Osteoblast (primary cell): ENCODE results near the gene CFAP157. TPM values are rescaled to one million over a fixed set of nuclear protein-coding genes. Genes with fewer than 3 reads are reported as not detected.

Experiments
- DNase-seq: peaks from one replicate; pipeline ENCODE4 v3.0.0; 2011; ENCODE audit warnings: low spot score, mixed read lengths; ENCODE audit not compliant: insufficient read length; ENCODE audit errors: missing footprints
- H2AFZ ChIP-seq: 2 replicates; pipeline ENCODE4 v1.6.0; 2011; ENCODE audit warnings: mild to moderate bottlenecking, low read length
- H3K27ac ChIP-seq: 2 replicates; pipeline ENCODE4 v1.5.1; 2011; ENCODE audit warnings: mild to moderate bottlenecking, low read depth, low read length, moderate library complexity
- H3K27me3 ChIP-seq: 2 replicates; pipeline ENCODE4 v1.6.0; 2012; ENCODE audit warnings: mild to moderate bottlenecking, control low read depth, inconsistent platforms, low read length, moderate library complexity; ENCODE audit not compliant: insufficient read depth
- H3K36me3 ChIP-seq: 2 replicates; pipeline ENCODE4 v1.5.1; 2011; ENCODE audit warnings: mild to moderate bottlenecking, low read length, control low read depth, moderate library complexity; ENCODE audit not compliant: insufficient read depth
- H3K4me1 ChIP-seq: 2 replicates; pipeline ENCODE4 v1.5.1; 2011; ENCODE audit warnings: mild to moderate bottlenecking, low read length, control low read depth, moderate library complexity; ENCODE audit not compliant: insufficient read depth
- H3K4me2 ChIP-seq: 2 replicates; pipeline ENCODE4 v1.6.0; 2011; ENCODE audit warnings: mild to moderate bottlenecking, low read length; ENCODE audit not compliant: insufficient read depth
- H3K4me3 ChIP-seq: fragments of 200-600 bp; sonication (generic); 3 replicates; pipeline ENCODE4 v1.5.1; 2012; ENCODE audit warnings: mild to moderate bottlenecking, low read length, inconsistent platforms; ENCODE audit not compliant: insufficient read depth
- H3K79me2 ChIP-seq: 2 replicates; pipeline ENCODE4 v1.6.0; 2012; ENCODE audit warnings: mild to moderate bottlenecking, low read length, control low read depth, inconsistent platforms; ENCODE audit not compliant: insufficient read depth
- H3K9me3 ChIP-seq: 2 replicates; pipeline ENCODE4 v1.5.1; 2011; ENCODE audit warnings: low read depth, low read length, control low read depth
- H4K20me1 ChIP-seq: 2 replicates; pipeline ENCODE4 v1.6.0; 2012; ENCODE audit warnings: mild to moderate bottlenecking, low read length, control low read depth; ENCODE audit not compliant: insufficient read depth
- CTCF ChIP-seq: IDR thresholded peaks from 2 replicates; pipeline ENCODE4 v1.5.1; 2011; ENCODE audit warnings: mild to moderate bottlenecking, low read depth, low read length, moderate library complexity; ENCODE audit errors: extremely low read depth
- total RNA-seq: library from RNA; depleted of rRNA; stranded (reverse); fragments of >200 nt; gene quantifications from 2 replicates; pipeline ENCODE4 v1.2.3, GENCODE V29; 2012

CFAP157 gene
- total RNA-seq, 1 donor, result not detected

GRCh38 chr9:127698386-127698785 lies 8.4 kb upstream of the CFAP157 start:
- no peak overlapping the region for H2AFZ ChIP-seq
- H3K4me2 ChIP-seq, result no peak overlapping the region
- DNase-seq, result no peak
- peaks cover 3% of the 10 kb centered on the region for H3K4me1 ChIP-seq
- H4K20me1 ChIP-seq, result no peaks in the 10 kb centered on the region
- no peaks in the 10 kb centered on the region for H3K27me3 ChIP-seq
- no peak overlapping the region for H3K27ac ChIP-seq
- H3K79me2 ChIP-seq, result no peaks in the 10 kb centered on the region
- peaks cover 4% of the 10 kb centered on the region for H3K36me3 ChIP-seq
- no peak for TF ChIP-seq CTCF
- H3K9me3 ChIP-seq, result no peaks in the 10 kb centered on the region
- no peak overlapping the region for H3K4me3 ChIP-seq

GRCh38 chr9:127698985-127699670 lies 7.7 kb upstream of the CFAP157 start:
- Histone ChIP-seq H3K4me3 (peak overlapping the region; percentile 56), H3K4me1 (peaks cover 3% of the 10 kb centered on the region), H3K79me2 (no peaks in the 10 kb centered on the region), H3K4me2 (peak overlapping the region; percentile 79), H3K27me3 (no peaks in the 10 kb centered on the region), H3K9me3 (no peaks in the 10 kb centered on the region), H4K20me1 (no peaks in the 10 kb centered on the region), H2AFZ (peak overlapping the region; percentile 80), H3K27ac (peak overlapping the region; percentile 61), H3K36me3 (no peaks in the 10 kb centered on the region)
- DNase-seq, result peak; percentile 99
- TF ChIP-seq CTCF, result no peak

- Histone ChIP-seq H2AFZ (no peak overlapping the region), H3K4me3 (no peak overlapping the region), H3K79me2 (no peaks in the 10 kb centered on the region), H3K36me3 (no peaks in the 10 kb centered on the region), H4K20me1 (no peaks in the 10 kb centered on the region), H3K27ac (no peak overlapping the region), H3K9me3 (no peaks in the 10 kb centered on the region), H3K4me1 (peaks cover 3% of the 10 kb centered on the region), H3K4me2 (no peak overlapping the region), H3K27me3 (no peaks in the 10 kb centered on the region)
- no peak for TF ChIP-seq CTCF
- DNase-seq, result peak; percentile 15
Measured at GRCh38 chr9:127700140-127700539, 6.6 kb upstream of the CFAP157 start.

- H3K79me2 ChIP-seq, result no peaks in the 10 kb centered on the region
- H2AFZ ChIP-seq, result no peak overlapping the region
- H4K20me1 ChIP-seq, result no peaks in the 10 kb centered on the region
- no peak overlapping the region for H3K4me2 ChIP-seq
- no peak overlapping the region for H3K27ac ChIP-seq
- no peak overlapping the region for H3K4me3 ChIP-seq
- no peak for TF ChIP-seq CTCF
- H3K4me1 ChIP-seq, result peaks cover 3% of the 10 kb centered on the region
- no peaks in the 10 kb centered on the region for H3K27me3 ChIP-seq
- no peaks in the 10 kb centered on the region for H3K36me3 ChIP-seq
- DNase-seq, result peak; percentile 41
- H3K9me3 ChIP-seq, result no peaks in the 10 kb centered on the region
Measured at GRCh38 chr9:127700594-127701255, 6.1 kb upstream of the CFAP157 start.
